ENCODE data around the gene PMFBP1. TPM values are rescaled to one million over a fixed set of nuclear protein-coding genes. Genes with fewer than 3 reads are reported as not detected.

PMFBP1 gene
- polyA plus RNA-seq, 1 donor from 2014 or later: 1.0 TPM

DNA sequence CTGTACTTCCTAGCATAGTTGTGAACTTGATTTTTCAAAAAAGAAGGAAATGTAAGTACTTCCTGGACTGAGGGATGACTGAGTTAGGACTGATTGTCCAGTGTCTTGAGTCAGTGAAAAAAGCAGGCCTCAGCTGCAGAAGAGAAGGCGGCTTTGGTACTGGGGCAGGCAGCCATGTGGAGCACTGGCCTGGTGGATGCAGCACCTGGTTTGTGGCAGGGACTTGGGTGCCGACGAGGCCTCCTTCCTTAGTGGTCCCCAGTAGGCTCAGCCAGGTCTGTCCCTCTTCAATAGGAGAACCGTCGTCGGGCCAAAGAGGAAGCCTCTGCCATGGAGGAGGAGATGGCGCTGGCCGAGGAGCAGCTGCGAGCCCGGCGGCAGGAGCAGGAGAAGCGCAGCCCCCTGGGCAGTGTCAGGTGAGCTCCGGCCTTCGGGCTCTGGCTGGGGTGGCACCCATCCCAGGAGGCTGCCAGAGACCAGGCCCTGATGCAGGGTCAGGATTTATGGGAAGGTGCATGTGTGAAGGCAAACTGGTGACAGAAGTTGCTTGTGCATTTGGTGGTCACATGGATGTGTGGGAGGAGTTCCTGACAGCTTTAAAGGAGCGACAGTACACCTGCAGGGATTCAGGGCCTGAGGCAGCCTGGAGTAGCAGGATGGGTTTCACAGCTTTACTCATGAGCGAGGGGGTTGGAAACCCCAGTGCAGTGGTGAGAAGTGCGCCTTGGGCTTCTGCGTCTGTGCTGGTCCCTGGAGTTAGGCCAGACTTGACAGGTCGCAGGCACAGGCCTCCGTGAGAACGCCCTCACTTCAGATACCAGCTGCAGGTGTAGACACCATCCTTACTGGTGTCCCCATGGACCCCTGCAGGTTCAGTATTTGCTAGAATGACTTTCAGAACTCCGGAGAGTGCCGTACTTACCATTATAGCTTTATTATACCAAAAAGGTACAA lies 61.0 kb downstream of the PMFBP1 start:
- no peaks in the 10 kb centered on the region for H3K9me2 ChIP-seq (ENCODE audit: insufficient read depth, low read length)
- peaks cover 7% of the 10 kb centered on the region for H3K36me3 ChIP-seq (ENCODE audit: insufficient read depth, low read length)
- H3K4me3 ChIP-seq (ENCODE audit: low read length): no peak overlapping the region
- TF ChIP-seq, protein P1, sequence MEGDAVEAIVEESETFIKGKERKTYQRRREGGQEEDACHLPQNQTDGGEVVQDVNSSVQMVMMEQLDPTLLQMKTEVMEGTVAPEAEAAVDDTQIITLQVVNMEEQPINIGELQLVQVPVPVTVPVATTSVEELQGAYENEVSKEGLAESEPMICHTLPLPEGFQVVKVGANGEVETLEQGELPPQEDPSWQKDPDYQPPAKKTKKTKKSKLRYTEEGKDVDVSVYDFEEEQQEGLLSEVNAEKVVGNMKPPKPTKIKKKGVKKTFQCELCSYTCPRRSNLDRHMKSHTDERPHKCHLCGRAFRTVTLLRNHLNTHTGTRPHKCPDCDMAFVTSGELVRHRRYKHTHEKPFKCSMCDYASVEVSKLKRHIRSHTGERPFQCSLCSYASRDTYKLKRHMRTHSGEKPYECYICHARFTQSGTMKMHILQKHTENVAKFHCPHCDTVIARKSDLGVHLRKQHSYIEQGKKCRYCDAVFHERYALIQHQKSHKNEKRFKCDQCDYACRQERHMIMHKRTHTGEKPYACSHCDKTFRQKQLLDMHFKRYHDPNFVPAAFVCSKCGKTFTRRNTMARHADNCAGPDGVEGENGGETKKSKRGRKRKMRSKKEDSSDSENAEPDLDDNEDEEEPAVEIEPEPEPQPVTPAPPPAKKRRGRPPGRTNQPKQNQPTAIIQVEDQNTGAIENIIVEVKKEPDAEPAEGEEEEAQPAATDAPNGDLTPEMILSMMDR (IDR thresholded peaks at IDR 0.05; ENCODE audit: poor library complexity, severe bottlenecking): no peak
- TF ChIP-seq RAD21 (conservative IDR thresholded peaks at IDR 0.05): no peak
- TF ChIP-seq EP300 (conservative IDR thresholded peaks at IDR 0.05; ENCODE audit: poor library complexity, severe bottlenecking): no peak
- TF ChIP-seq EZH2 (IDR thresholded peaks at IDR 0.05; ENCODE audit: borderline replicate concordance, insufficient read depth, low read length, poor library complexity, severe bottlenecking): no peak
- no peak for TF ChIP-seq POLR2AphosphoS5 (IDR thresholded peaks at IDR 0.05)
- TF ChIP-seq, protein P2, sequence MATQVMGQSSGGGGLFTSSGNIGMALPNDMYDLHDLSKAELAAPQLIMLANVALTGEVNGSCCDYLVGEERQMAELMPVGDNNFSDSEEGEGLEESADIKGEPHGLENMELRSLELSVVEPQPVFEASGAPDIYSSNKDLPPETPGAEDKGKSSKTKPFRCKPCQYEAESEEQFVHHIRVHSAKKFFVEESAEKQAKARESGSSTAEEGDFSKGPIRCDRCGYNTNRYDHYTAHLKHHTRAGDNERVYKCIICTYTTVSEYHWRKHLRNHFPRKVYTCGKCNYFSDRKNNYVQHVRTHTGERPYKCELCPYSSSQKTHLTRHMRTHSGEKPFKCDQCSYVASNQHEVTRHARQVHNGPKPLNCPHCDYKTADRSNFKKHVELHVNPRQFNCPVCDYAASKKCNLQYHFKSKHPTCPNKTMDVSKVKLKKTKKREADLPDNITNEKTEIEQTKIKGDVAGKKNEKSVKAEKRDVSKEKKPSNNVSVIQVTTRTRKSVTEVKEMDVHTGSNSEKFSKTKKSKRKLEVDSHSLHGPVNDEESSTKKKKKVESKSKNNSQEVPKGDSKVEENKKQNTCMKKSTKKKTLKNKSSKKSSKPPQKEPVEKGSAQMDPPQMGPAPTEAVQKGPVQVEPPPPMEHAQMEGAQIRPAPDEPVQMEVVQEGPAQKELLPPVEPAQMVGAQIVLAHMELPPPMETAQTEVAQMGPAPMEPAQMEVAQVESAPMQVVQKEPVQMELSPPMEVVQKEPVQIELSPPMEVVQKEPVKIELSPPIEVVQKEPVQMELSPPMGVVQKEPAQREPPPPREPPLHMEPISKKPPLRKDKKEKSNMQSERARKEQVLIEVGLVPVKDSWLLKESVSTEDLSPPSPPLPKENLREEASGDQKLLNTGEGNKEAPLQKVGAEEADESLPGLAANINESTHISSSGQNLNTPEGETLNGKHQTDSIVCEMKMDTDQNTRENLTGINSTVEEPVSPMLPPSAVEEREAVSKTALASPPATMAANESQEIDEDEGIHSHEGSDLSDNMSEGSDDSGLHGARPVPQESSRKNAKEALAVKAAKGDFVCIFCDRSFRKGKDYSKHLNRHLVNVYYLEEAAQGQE (IDR thresholded peaks at IDR 0.05; ENCODE audit: borderline replicate concordance): no peak
- TF ChIP-seq SMC3 (conservative IDR thresholded peaks at IDR 0.05; ENCODE audit: poor library complexity): no peak
- no peak for TF ChIP-seq MXI1 (conservative IDR thresholded peaks at IDR 0.05; ENCODE audit: poor library complexity, severe bottlenecking)
- TF ChIP-seq TAF1 (IDR thresholded peaks at IDR 0.05; ENCODE audit: low read depth): no peak
- H3K79me2 ChIP-seq (replicated peaks; ENCODE audit: insufficient read depth, low read length): no peaks in the 10 kb centered on the region
- no peaks in the 10 kb centered on the region for H3K9me3 ChIP-seq (ENCODE audit: low read length)
- H3K4me2 ChIP-seq (ENCODE audit: low read length): no peak overlapping the region
- H3K9ac ChIP-seq (ENCODE audit: low read length): no peak overlapping the region
- H3F3A ChIP-seq (ENCODE audit: insufficient read depth, low read length, poor library complexity, severe bottlenecking): no peaks in the 10 kb centered on the region
- H3K27me3 ChIP-seq (ENCODE audit: insufficient read depth, low read depth, low read length): no peaks in the 10 kb centered on the region
- H2AFZ ChIP-seq (ENCODE audit: low read depth, low read length): no peak overlapping the region
- H4K20me1 ChIP-seq (ENCODE audit: insufficient read depth): no peaks in the 10 kb centered on the region
- no peak overlapping the region for H3K27ac ChIP-seq (ENCODE audit: low read length)

DNA sequence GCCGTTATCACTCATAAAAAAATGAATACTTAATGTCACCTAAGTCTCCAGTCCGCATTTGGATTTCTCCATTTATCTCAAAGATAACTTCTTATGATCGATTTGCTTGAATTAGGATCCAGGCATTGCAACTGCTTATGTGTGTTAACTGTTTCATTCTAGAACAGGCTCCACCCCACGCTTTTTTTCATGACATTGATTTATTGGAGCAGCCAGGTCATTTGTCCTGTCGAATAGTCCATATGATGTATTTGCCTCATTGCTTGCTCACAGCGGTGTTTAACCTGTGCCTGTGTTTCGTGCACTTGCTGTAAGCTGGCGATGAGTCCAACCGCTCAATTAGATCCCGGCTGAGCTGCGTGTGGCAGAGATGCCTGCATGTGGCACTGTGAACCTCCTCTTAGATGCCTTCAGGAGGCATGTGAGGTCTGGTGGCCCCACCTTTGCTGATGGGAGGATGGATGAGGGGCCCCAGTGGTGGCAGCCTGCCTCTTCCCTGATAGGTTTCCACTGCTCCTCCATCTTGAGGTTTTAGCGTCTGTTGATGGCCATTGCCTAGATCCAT lies 61.9 kb downstream of the PMFBP1 start:
- no peaks in the 10 kb centered on the region for H3K79me2 ChIP-seq (replicated peaks; ENCODE audit: insufficient read depth, low read length)
- H3K27ac ChIP-seq (ENCODE audit: low read length): no peak overlapping the region
- H2AFZ ChIP-seq (ENCODE audit: low read depth, low read length): no peak overlapping the region
- H3K9me2 ChIP-seq (ENCODE audit: insufficient read depth, low read length): no peaks in the 10 kb centered on the region
- H3K9ac ChIP-seq (ENCODE audit: low read length): no peak overlapping the region
- no peak overlapping the region for H3K4me2 ChIP-seq (ENCODE audit: low read length)
- TF ChIP-seq POLR2AphosphoS5 (IDR thresholded peaks at IDR 0.05): no peak
- TF ChIP-seq, protein P2 (IDR thresholded peaks at IDR 0.05; ENCODE audit: borderline replicate concordance): no peak
- TF ChIP-seq MXI1 (conservative IDR thresholded peaks at IDR 0.05; ENCODE audit: poor library complexity, severe bottlenecking): no peak
- TF ChIP-seq EP300 (conservative IDR thresholded peaks at IDR 0.05; ENCODE audit: poor library complexity, severe bottlenecking): no peak
- TF ChIP-seq EZH2 (IDR thresholded peaks at IDR 0.05; ENCODE audit: borderline replicate concordance, insufficient read depth, low read length, poor library complexity, severe bottlenecking): no peak
- TF ChIP-seq, protein P1 (IDR thresholded peaks at IDR 0.05; ENCODE audit: poor library complexity, severe bottlenecking): no peak
- TF ChIP-seq TAF1 (IDR thresholded peaks at IDR 0.05; ENCODE audit: low read depth): no peak
- no peak for TF ChIP-seq SMC3 (conservative IDR thresholded peaks at IDR 0.05; ENCODE audit: poor library complexity)
- H3K27me3 ChIP-seq (ENCODE audit: insufficient read depth, low read depth, low read length): no peaks in the 10 kb centered on the region
- no peak overlapping the region for H3K4me3 ChIP-seq (ENCODE audit: low read length)
- no peaks in the 10 kb centered on the region for H3F3A ChIP-seq (ENCODE audit: insufficient read depth, low read length, poor library complexity, severe bottlenecking)
- no peaks in the 10 kb centered on the region for H4K20me1 ChIP-seq (ENCODE audit: insufficient read depth)
- H3K36me3 ChIP-seq (ENCODE audit: insufficient read depth, low read length): peaks cover 7% of the 10 kb centered on the region
- H3K9me3 ChIP-seq (ENCODE audit: low read length): no peaks in the 10 kb centered on the region
